Spleen (tissue), 11 donors: ENCODE measurements around the gene SLC47A1. TPM values are rescaled to one million over a fixed set of nuclear protein-coding genes. Genes with fewer than 3 reads are reported as not detected.
A peak's percentile ranks its signal among the peaks of the same experiment; 100 is the strongest.
"Not testable (repeated sequence)": the region's sequence is repeated elsewhere in the genome, so short reads cannot be mapped to it uniquely, and the experiment has no call there.

Source experiments
- DNase-seq: peaks from one replicate; pipeline ENCODE4 v3.0.0-alpha.2; 2020
- H3K27ac ChIP-seq, 8 donors: fragments of 200-600 bp; sonication (generic) in 7 of 8; 1 replicate in 4 of 8; 2 replicates in 4 of 8; pipeline versions ENCODE4 v1.5.0 to v1.8.0; 2016 to 2021; ENCODE audit warnings: inconsistent platforms in 4 of 8, mild to moderate bottlenecking in 4 of 8, moderate library complexity in 1 of 8
- H3K27me3 ChIP-seq, 7 donors: fragments of 200-600 bp; sonication (generic) in 6 of 7; replicated peaks in 1 of 7; 1 replicate in 4 of 7; 2 replicates in 3 of 7; pipeline versions ENCODE4 v1.5.0 to v1.8.0; 2016 to 2021; ENCODE audit warnings: inconsistent platforms in 3 of 7, mild to moderate bottlenecking in 1 of 7
- H3K36me3 ChIP-seq, 6 donors: fragments of 200-600 bp; sonication (generic) in 5 of 6; 1 replicate in 4 of 6; 2 replicates in 2 of 6; pipeline versions ENCODE4 v1.5.0 to v1.8.0; 2016 to 2021; ENCODE audit warnings: inconsistent platforms in 2 of 6
- H3K4me1 ChIP-seq, 6 donors: fragments of 200-600 bp; sonication (generic) in 5 of 6; 1 replicate in 3 of 6; 2 replicates in 3 of 6; pipeline versions ENCODE4 v1.5.0 to v1.8.0; 2016 to 2021; ENCODE audit warnings: inconsistent platforms in 3 of 6
- H3K4me3 ChIP-seq, 8 donors: fragments of 200-600 bp; sonication (generic) in 7 of 8; 1 replicate in 4 of 8; 2 replicates in 4 of 8; pipeline versions ENCODE4 v1.5.0 to v1.8.0; 2016 to 2021; ENCODE audit warnings: inconsistent platforms in 4 of 8, mild to moderate bottlenecking in 4 of 8, moderate library complexity in 2 of 8
- H3K9me3 ChIP-seq, 8 donors: fragments of 200-600 bp; sonication (generic) in 7 of 8; 1 replicate in 4 of 8; 2 replicates in 4 of 8; pipeline versions ENCODE4 v1.5.0 to v1.8.0; 2016 to 2021; ENCODE audit warnings: inconsistent platforms in 4 of 8
- POLR2A ChIP-seq, 3 donors: fragments of 450-650 bp; IDR thresholded peaks; one replicate each; pipeline ENCODE4 v1.5.1; 2017; ENCODE audit warnings: antibody characterized with exemption in 3 of 3, mild to moderate bottlenecking in 1 of 3
- POLR2AphosphoS5 ChIP-seq, 3 donors: sonication (generic); formaldehyde crosslinking; IDR thresholded peaks; one replicate each; pipeline ENCODE4 v1.5.1; 2017; ENCODE audit warnings: antibody characterized with exemption in 3 of 3
- WGBS, 5 donors: extraction: QIAGEN DNeasy Blood & Tissue Kit in 3 of 5; methylation state at CpG; one replicate each; pipeline versions ENCODE4 v1.1.5 to v1.1.7; 2013 to 2018; 5-methylcytosine and 5-hydroxymethylcytosine counted together
- intact Hi-C: fragments of 100-400 bp; cut with DNase I; formaldehyde crosslinking; loops from one replicate; pipeline ENCODE4 v1.15.0; 2023; ENCODE audit warnings: low total_unique reads
- polyA plus RNA-seq, 3 donors: library from polyadenylated mRNA; stranded (reverse); fragments of 200-250 nt; gene quantifications; one replicate each; pipeline ENCODE4 v1.2.1, GENCODE V29; 2013
- total RNA-seq, 7 donors: library from RNA; depleted of rRNA in 3 of 7; stranded (reverse); fragments of >200 nt in 3 of 7; fragmentation: NEBNext Ultra II Directional in 4 of 7; extraction: Animal tissue kit (Norgen Biotek cat#: 25700) in 4 of 7; gene quantifications; one replicate each; pipeline versions ENCODE4 v1.1.0 to v1.2.1, GENCODE V29; 2016 to 2021
- TF ChIP-seq, protein P1 (sequence below), 11 experiments: fragments of 200-600 bp in 7 of 11; fragments of 450-650 bp in 4 of 11; sonication (generic) in 4 of 11; IDR thresholded peaks in 8 of 11; conservative IDR thresholded peaks in 3 of 11; 1 replicate in 7 of 11; 2 replicates in 4 of 11; pipeline versions ENCODE4 v1.4.0 to v1.8.0; 2016 to 2021; ENCODE audit warnings: antibody characterized with exemption in 11 of 11, inconsistent platforms in 4 of 11, mild to moderate bottlenecking in 1 of 11
- donor health status: healthy with polysubstance abuse.
- donor health status: DM: no; HTN: no; CAD: no; lungs with moderate emphysema.
- donor health status: DM: no; HTN: no; CAD: no.
- donor health status: Bipolar disorder and iron deficiency.
- donor health status: healthy.
- donor health status: DM: no; HTN: no; CAD: no.
- donor health status: DM: yes; HTN: yes; CAD: no.

SLC47A1 gene
- total and polyA plus RNA-seq, 10 donors, result 1.2 to 23.0 (median 5.6) TPM

GRCh38 chr17:19579192-19579761, 45.6 kb downstream of the SLC47A1 start:
- H3K4me1 ChIP-seq, result peaks cover 0 to 15% (median 11%) of the 10 kb centered on the region in 6 donors
- 36 to 42% (median 40%) methylated on average over 9 to 19 of the region's 19 CpGs for WGBS, 5 donors
- H3K9me3 ChIP-seq, result no peaks in the 10 kb centered on the region
- TF ChIP-seq, protein P1, sequence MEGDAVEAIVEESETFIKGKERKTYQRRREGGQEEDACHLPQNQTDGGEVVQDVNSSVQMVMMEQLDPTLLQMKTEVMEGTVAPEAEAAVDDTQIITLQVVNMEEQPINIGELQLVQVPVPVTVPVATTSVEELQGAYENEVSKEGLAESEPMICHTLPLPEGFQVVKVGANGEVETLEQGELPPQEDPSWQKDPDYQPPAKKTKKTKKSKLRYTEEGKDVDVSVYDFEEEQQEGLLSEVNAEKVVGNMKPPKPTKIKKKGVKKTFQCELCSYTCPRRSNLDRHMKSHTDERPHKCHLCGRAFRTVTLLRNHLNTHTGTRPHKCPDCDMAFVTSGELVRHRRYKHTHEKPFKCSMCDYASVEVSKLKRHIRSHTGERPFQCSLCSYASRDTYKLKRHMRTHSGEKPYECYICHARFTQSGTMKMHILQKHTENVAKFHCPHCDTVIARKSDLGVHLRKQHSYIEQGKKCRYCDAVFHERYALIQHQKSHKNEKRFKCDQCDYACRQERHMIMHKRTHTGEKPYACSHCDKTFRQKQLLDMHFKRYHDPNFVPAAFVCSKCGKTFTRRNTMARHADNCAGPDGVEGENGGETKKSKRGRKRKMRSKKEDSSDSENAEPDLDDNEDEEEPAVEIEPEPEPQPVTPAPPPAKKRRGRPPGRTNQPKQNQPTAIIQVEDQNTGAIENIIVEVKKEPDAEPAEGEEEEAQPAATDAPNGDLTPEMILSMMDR (IDR thresholded peaks at IDR 0.05 in 8 of 11, conservative IDR thresholded peaks at IDR 0.05 in 3 of 11), result no peak
- no peak for TF ChIP-seq POLR2AphosphoS5 (IDR thresholded peaks at IDR 0.05)
- TF ChIP-seq POLR2A (IDR thresholded peaks at IDR 0.05), result no peak
- no peak for DNase-seq
- H3K4me3 ChIP-seq, result peak overlapping the region in 5 of 8 donors; percentile 29 to 64 (median 35)
- peaks cover 0 to 41% (median 16%) of the 10 kb centered on the region in 7 donors for H3K27me3 ChIP-seq
- no peaks in the 10 kb centered on the region for H3K36me3 ChIP-seq
- intact Hi-C loops, result no loop called here
- no peak overlapping the region for H3K27ac ChIP-seq

- H3K27me3 ChIP-seq, result peaks cover 0 to 41% (median 16%) of the 10 kb centered on the region in 7 donors
- H3K4me3 ChIP-seq, result peak overlapping the region in 7 of 8 donors; percentile 10 to 64 (median 32)
- no peaks in the 10 kb centered on the region for H3K9me3 ChIP-seq
- H3K4me1 ChIP-seq, result peaks cover 0 to 15% (median 11%) of the 10 kb centered on the region in 6 donors
- intact Hi-C loops, result no loop called here
- WGBS, 5 donors, result 14 to 35% (median 17%) methylated on average over 5 to 76 of the region's 76 CpGs
- no peaks in the 10 kb centered on the region for H3K36me3 ChIP-seq
- no peak overlapping the region for H3K27ac ChIP-seq
- TF ChIP-seq POLR2A (IDR thresholded peaks at IDR 0.05) (no peak), POLR2AphosphoS5 (IDR thresholded peaks at IDR 0.05) (no peak)
- TF ChIP-seq, protein P1 (IDR thresholded peaks at IDR 0.05 in 8 of 11, conservative IDR thresholded peaks at IDR 0.05 in 3 of 11), result no peak
- DNase-seq, result peak; percentile 78
These were observed 46.4 kb downstream of the SLC47A1 start for GRCh38 chr17:19579867-19580565.

DNA sequence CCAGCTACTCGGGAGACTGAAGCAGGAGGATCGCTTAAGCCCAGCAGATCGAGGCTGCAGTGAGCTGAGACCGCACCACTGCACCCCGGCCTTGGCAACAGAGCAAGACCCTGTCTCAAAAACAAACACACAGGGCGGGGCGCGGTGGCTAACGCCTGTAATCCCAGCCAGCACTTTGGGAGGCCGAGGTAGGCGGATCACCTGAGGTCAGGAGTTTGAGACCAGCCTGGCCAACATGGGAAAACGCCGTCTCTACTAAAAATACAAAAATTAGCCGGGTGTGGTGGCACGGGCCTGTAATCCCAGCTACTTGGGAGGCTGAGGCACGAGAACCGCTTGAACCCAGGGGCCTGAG, 46.9 kb downstream of the SLC47A1 start:
- H3K9me3 ChIP-seq, H3K27ac ChIP-seq, intact Hi-C loops, DNase-seq, H3K36me3 ChIP-seq: not testable (repeated sequence)
- H3K4me1 ChIP-seq, result peaks cover 0 to 15% (median 11%) of the 10 kb centered on the region in 6 donors
- peaks cover 0 to 41% (median 16%) of the 10 kb centered on the region in 7 donors for H3K27me3 ChIP-seq
- H3K4me3 ChIP-seq, result peak overlapping the region in 3 of 8 donors; percentile 35 to 64 (median 48)
- WGBS, 5 donors, result 90 to 96% (median 93%) methylated on average over 16 to 17 of the region's 17 CpGs

GRCh38 chr17:19582152-19582551, 48.5 kb downstream of the SLC47A1 start:
- H3K4me3 ChIP-seq, intact Hi-C loops, H3K27ac ChIP-seq, DNase-seq, H3K9me3 ChIP-seq, H3K36me3 ChIP-seq: not testable (repeated sequence)
- H3K27me3 ChIP-seq, result peaks cover 0 to 41% (median 16%) of the 10 kb centered on the region in 7 donors
- H3K4me1 ChIP-seq, result peaks cover 0 to 15% (median 11%) of the 10 kb centered on the region in 6 donors
- 93 to 100% (median 96%) methylated on average over 3 to 13 of the region's 13 CpGs for WGBS, 5 donors

GRCh38 chr17:19583871-19584270, 50.2 kb downstream of the SLC47A1 start:
- DNase-seq, result no peak
- Histone ChIP-seq H3K4me1 (peaks cover 0 to 15% (median 11%) of the 10 kb centered on the region in 6 donors), H3K27ac (no peak overlapping the region), H3K9me3 (no peaks in the 10 kb centered on the region), H3K4me3 (no peak overlapping the region), H3K36me3 (no peaks in the 10 kb centered on the region), H3K27me3 (peaks cover 0 to 33% (median 16%) of the 10 kb centered on the region in 7 donors)
- intact Hi-C loops, result no loop called here
- TF ChIP-seq POLR2AphosphoS5 (IDR thresholded peaks at IDR 0.05) (no peak), POLR2A (IDR thresholded peaks at IDR 0.05) (no peak)
- TF ChIP-seq, protein P1 (IDR thresholded peaks at IDR 0.05 in 8 of 11, conservative IDR thresholded peaks at IDR 0.05 in 3 of 11), result no peak
- WGBS, 5 donors, result 83 to 92% (median 86%) methylated on average over 8 of the region's 8 CpGs
